Stimulated activated naive CD4-positive, alpha-beta T cell treated with Interleukin-2 at 50 U/mL for 16 hours (primary cell): ENCODE measurements around the gene TRAF7.
A peak's percentile ranks its signal among the peaks of the same experiment; 100 is the strongest.

Experiments
- DNase-seq: peaks from one replicate; lab custom pipeline; 2025; lab: John Stamatoyannopoulos, UW

Gene TRAF7

DNA sequence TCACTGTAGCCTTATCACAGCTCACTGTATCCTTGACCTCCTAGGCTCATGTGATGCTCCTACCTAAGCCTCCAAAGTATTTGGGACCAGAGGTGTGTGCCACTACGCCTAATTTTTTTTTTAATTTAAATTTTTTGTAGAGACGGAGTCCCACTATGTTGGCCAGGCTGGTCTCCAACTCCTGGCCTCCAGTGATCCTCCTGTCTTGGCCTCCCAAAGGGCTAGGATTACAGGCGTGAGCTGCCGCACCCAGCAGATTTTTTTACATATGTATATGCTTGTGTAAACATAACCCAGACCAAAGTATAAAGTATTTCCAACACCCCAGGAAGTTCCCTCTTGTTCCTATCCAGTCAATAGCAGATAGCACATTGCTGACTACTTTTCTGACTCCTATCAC is 60.7 kb downstream of the TRAF7 start:
- no peak for DNase-seq

DNA sequence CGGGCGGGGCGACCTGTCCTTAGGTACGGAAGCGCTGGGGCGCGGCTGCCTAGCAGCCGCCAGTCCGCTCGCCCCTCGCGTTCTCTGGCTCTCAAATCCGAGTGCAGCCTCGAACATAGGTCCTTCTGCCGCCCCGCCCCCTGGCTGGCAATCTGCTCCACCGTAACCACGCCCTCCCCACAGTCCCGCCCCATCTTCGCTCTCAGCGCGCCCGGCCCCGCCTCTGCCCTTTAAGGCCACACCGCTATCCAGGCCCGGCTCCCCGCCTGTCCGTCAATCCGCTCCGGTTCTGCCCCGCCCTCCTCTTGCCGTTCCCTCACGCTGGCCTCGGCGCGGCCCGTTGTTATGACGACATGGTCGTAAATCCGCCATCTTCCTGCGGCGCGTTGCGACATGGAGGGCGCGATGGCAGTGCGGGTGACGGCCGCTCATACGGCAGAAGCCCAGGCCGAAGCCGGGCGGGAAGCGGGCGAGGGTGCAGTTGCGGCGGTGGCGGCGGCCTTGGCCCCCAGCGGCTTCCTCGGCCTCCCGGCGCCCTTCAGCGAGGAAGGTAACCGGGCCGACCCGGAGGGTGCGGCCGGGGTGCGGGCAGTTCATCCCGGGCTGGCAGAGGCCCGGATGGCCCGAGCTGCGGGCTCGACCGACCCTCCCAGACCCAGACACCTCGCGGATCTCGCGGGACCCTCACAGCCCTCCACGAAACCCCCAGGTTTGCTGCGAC is 67.8 kb downstream of the TRAF7 start, which contains the start of gene E4F1:
E4F1 (plus strand) TSS at position 371 of the 721 bp plus-strand sequence; CDS start at position 394, 23 bp downstream.
- peak; percentile 100 for DNase-seq

DNA sequence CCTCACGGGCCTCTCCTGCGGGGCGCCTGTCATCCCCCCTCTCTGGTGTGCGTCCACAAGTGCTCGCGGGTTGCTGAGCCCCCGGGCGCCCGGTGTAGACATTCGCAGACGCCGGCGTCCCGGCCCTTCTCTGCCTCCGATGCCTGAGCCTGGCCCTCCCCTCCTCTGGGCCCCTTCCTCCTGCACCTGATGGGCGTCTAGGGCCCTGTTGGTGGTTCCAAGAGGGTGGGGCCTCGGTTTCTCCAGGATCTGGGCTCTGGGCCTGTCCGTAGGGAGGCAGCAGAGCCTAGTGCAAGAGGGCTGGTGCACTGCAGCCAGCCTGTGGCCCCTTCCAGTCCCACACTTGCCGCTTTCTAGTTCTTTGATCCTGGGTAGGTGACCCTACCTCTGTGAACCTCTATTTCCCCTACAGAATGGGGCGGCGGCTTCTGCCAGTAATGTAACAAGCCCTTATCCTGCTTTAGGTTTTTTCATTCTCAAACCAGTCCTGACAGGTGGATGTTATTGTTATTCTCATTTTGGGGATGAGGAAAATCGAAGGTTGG is 68.4 kb downstream of the TRAF7 start:
- peak; percentile 13 for DNase-seq

DNA sequence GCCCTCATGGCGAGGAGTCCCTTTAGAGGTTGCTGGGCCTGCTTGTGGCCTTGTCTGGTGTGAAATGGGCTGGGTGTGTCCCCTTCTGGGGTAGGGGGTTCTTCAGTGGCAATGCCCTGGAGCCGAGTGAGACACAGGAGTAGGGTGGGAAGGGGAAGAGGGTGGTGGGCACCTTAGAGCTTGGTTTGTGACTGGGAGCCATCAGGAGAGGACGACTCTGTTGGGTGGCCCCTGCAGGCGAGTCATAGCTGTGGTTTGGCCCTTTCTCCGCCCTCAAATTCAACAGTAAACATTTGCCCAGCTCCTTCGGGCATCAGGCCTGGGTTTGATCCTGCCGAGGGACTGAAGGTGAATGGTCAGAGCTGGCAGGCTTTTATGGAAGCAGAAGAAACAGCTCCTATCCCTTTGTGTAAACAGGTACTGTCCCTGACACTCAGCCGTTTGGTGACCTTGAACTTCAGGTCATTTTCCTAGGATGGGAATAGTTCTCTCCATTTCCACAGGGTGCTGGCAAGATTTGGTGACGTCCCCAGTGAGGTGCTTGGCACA is 70.7 kb downstream of the TRAF7 start:
- no peak for DNase-seq

DNA sequence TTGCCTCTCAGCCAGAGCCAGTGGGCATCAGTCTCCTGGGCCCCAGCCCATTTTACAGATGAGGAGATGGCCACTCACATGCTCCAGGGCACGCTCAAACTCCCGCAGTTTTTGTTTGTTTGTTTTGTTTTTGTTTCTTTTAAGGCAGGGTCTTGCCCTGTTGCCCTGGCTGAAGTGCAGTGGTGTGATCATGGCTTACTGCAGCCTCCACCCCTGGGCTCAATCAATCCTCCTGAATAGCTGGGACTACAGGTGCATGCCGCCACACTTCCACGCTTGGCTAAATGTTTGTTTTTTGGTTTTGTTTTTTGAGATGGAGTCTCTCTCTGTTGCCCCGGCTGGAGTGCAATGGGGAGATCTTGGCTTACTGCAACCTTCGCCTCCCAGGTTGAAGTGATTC is 71.3 kb downstream of the TRAF7 start:
- DNase-seq = no peak
